Activated naive CD4-positive, alpha-beta T cell treated with anti-CD3 and anti-CD28 coated beads, Interleukin-2, amount 50 U/mL, for 24 hours (primary cell): ENCODE data around the gene SLAMF8.
A peak's percentile ranks its signal among the peaks of the same experiment; 100 is the strongest.

Experiments
- H3K27ac Mint-ChIP-seq: one replicate; pipeline ENCODE4 v1.8.0; 2021; ENCODE audit warnings: mild to moderate bottlenecking, mixed read lengths
- H3K27me3 Mint-ChIP-seq: one replicate; pipeline ENCODE4 v1.8.0; 2021; ENCODE audit warnings: mixed read lengths
- H3K36me3 Mint-ChIP-seq: one replicate; pipeline ENCODE4 v1.8.0; 2021; ENCODE audit warnings: mixed read lengths
- H3K4me1 Mint-ChIP-seq: one replicate; pipeline ENCODE4 v1.8.0; 2021; ENCODE audit warnings: mixed read lengths
- H3K4me3 Mint-ChIP-seq: one replicate; pipeline ENCODE4 v1.8.0; 2021; ENCODE audit warnings: mild to moderate bottlenecking, mixed read lengths
- H3K9me3 Mint-ChIP-seq: one replicate; pipeline ENCODE4 v1.8.0; 2021; ENCODE audit warnings: mixed read lengths

Gene SLAMF8

GRCh38 chr1:159851407-159851806, 24.7 kb downstream of the SLAMF8 start:
- Mint-ChIP-seq H3K4me3 (no peak overlapping the region), H3K36me3 (no peaks in the 10 kb centered on the region)

GRCh38 chr1:159853417-159854115, 26.9 kb downstream of the SLAMF8 start:
- H3K4me3 Mint-ChIP-seq = peak overlapping the region; percentile 86
- no peaks in the 10 kb centered on the region for H3K36me3 Mint-ChIP-seq
- no peaks in the 10 kb centered on the region for H3K9me3 Mint-ChIP-seq
- peaks cover 23% of the 10 kb centered on the region for H3K4me1 Mint-ChIP-seq
- H3K27me3 Mint-ChIP-seq = no peaks in the 10 kb centered on the region
- H3K27ac Mint-ChIP-seq = no peak overlapping the region

More at GRCh38 chr1:159851407-159851806, 24.7 kb downstream of the SLAMF8 start:
- Mint-ChIP-seq H3K27ac (no peak overlapping the region), H3K9me3 (no peaks in the 10 kb centered on the region), H3K27me3 (no peaks in the 10 kb centered on the region), H3K4me1 (peaks cover 23% of the 10 kb centered on the region)

- Mint-ChIP-seq H3K4me1 (peaks cover 23% of the 10 kb centered on the region), H3K27ac (peak overlapping the region; percentile 42), H3K9me3 (no peaks in the 10 kb centered on the region), H3K36me3 (no peaks in the 10 kb centered on the region), H3K4me3 (peak overlapping the region; percentile 86), H3K27me3 (no peaks in the 10 kb centered on the region)
Observed at GRCh38 chr1:159854116-159854692, 27.5 kb downstream of the SLAMF8 start.

- H3K27me3 Mint-ChIP-seq = no peaks in the 10 kb centered on the region
- no peaks in the 10 kb centered on the region for H3K9me3 Mint-ChIP-seq
- H3K4me3 Mint-ChIP-seq = peak overlapping the region; percentile 87
Observed at GRCh38 chr1:159854693-159855192, 28.1 kb downstream of the SLAMF8 start.

GRCh38 chr1:159855709-159856108, 29.0 kb downstream of the SLAMF8 start:
- Mint-ChIP-seq H3K27ac (no peak overlapping the region), H3K4me1 (peaks cover 23% of the 10 kb centered on the region), H3K27me3 (no peaks in the 10 kb centered on the region), H3K9me3 (no peaks in the 10 kb centered on the region), H3K4me3 (peak overlapping the region; percentile 37), H3K36me3 (no peaks in the 10 kb centered on the region)

More at GRCh38 chr1:159854693-159855192, 28.1 kb downstream of the SLAMF8 start:
- Mint-ChIP-seq H3K4me1 (peaks cover 23% of the 10 kb centered on the region), H3K27ac (peak overlapping the region; percentile 74), H3K36me3 (no peaks in the 10 kb centered on the region)

GRCh38 chr1:159856576-159856975, 29.9 kb downstream of the SLAMF8 start:
- peaks cover 20% of the 10 kb centered on the region for H3K4me1 Mint-ChIP-seq
- no peaks in the 10 kb centered on the region for H3K36me3 Mint-ChIP-seq
- peak overlapping the region; percentile 50 for H3K4me3 Mint-ChIP-seq
- H3K27me3 Mint-ChIP-seq = no peaks in the 10 kb centered on the region
- no peaks in the 10 kb centered on the region for H3K9me3 Mint-ChIP-seq
- H3K27ac Mint-ChIP-seq = no peak overlapping the region

GRCh38 chr1:159857889-159858288, 31.2 kb downstream of the SLAMF8 start:
- no peaks in the 10 kb centered on the region for H3K36me3 Mint-ChIP-seq
- no peak overlapping the region for H3K4me3 Mint-ChIP-seq
- H3K27me3 Mint-ChIP-seq = no peaks in the 10 kb centered on the region
- no peak overlapping the region for H3K27ac Mint-ChIP-seq
- H3K4me1 Mint-ChIP-seq = peaks cover 18% of the 10 kb centered on the region
- H3K9me3 Mint-ChIP-seq = no peaks in the 10 kb centered on the region

GRCh38 chr1:159859767-159860322, 33.2 kb downstream of the SLAMF8 start:
- H3K4me1 Mint-ChIP-seq = peaks cover 5% of the 10 kb centered on the region
- no peak overlapping the region for H3K4me3 Mint-ChIP-seq
- H3K9me3 Mint-ChIP-seq = no peaks in the 10 kb centered on the region
- H3K27me3 Mint-ChIP-seq = no peaks in the 10 kb centered on the region
- no peaks in the 10 kb centered on the region for H3K36me3 Mint-ChIP-seq
- H3K27ac Mint-ChIP-seq = no peak overlapping the region

GRCh38 chr1:159860456-159860855, 33.8 kb downstream of the SLAMF8 start:
- no peak overlapping the region for H3K27ac Mint-ChIP-seq
- H3K4me3 Mint-ChIP-seq = no peak overlapping the region
- peaks cover under 1% of the 10 kb centered on the region for H3K4me1 Mint-ChIP-seq
- H3K27me3 Mint-ChIP-seq = no peaks in the 10 kb centered on the region
- H3K36me3 Mint-ChIP-seq = no peaks in the 10 kb centered on the region
- no peaks in the 10 kb centered on the region for H3K9me3 Mint-ChIP-seq

GRCh38 chr1:159861218-159861617, 34.5 kb downstream of the SLAMF8 start:
- no peak overlapping the region for H3K27ac Mint-ChIP-seq

GRCh38 chr1:159862031-159862430, 35.4 kb downstream of the SLAMF8 start:
- Mint-ChIP-seq H3K4me1 (peaks cover 10% of the 10 kb centered on the region), H3K27me3 (no peaks in the 10 kb centered on the region), H3K27ac (no peak overlapping the region), H3K9me3 (no peaks in the 10 kb centered on the region), H3K4me3 (no peak overlapping the region), H3K36me3 (no peaks in the 10 kb centered on the region)

More at GRCh38 chr1:159861218-159861617, 34.5 kb downstream of the SLAMF8 start:
- no peaks in the 10 kb centered on the region for H3K36me3 Mint-ChIP-seq
- peaks cover 2% of the 10 kb centered on the region for H3K4me1 Mint-ChIP-seq
- no peak overlapping the region for H3K4me3 Mint-ChIP-seq
- no peaks in the 10 kb centered on the region for H3K9me3 Mint-ChIP-seq
- H3K27me3 Mint-ChIP-seq = no peaks in the 10 kb centered on the region

GRCh38 chr1:159862557-159862956, 35.9 kb downstream of the SLAMF8 start, which contains the start of gene VSIG8:
VSIG8 (minus strand) TSS chr1:159862657; CDS start chr1:159862521, 136 bp downstream.
- no peak within 1 kb of the TSS for H3K4me3 Mint-ChIP-seq
- no peaks in the 10 kb centered on the region for H3K27me3 Mint-ChIP-seq
- no peak within 1 kb of the TSS for H3K27ac Mint-ChIP-seq
- no peaks in the 10 kb centered on the region for H3K36me3 Mint-ChIP-seq
- peaks cover 11% of the 10 kb centered on the region for H3K4me1 Mint-ChIP-seq
- no peaks in the 10 kb centered on the region for H3K9me3 Mint-ChIP-seq

GRCh38 chr1:159864262-159864661, 37.6 kb downstream of the SLAMF8 start:
- H3K27ac Mint-ChIP-seq = no peak overlapping the region
- no peaks in the 10 kb centered on the region for H3K9me3 Mint-ChIP-seq
- H3K4me3 Mint-ChIP-seq = no peak overlapping the region
- no peaks in the 10 kb centered on the region for H3K36me3 Mint-ChIP-seq
- no peaks in the 10 kb centered on the region for H3K27me3 Mint-ChIP-seq
- H3K4me1 Mint-ChIP-seq = peaks cover 11% of the 10 kb centered on the region

GRCh38 chr1:159866066-159866465, 39.4 kb downstream of the SLAMF8 start:
- Mint-ChIP-seq H3K27me3 (no peaks in the 10 kb centered on the region), H3K36me3 (no peaks in the 10 kb centered on the region), H3K27ac (no peak overlapping the region), H3K4me3 (no peak overlapping the region), H3K9me3 (no peaks in the 10 kb centered on the region), H3K4me1 (peaks cover 11% of the 10 kb centered on the region)

- Mint-ChIP-seq H3K9me3 (no peaks in the 10 kb centered on the region), H3K4me1 (peaks cover 11% of the 10 kb centered on the region), H3K36me3 (peaks cover under 1% of the 10 kb centered on the region), H3K27ac (no peak overlapping the region), H3K27me3 (no peaks in the 10 kb centered on the region), H3K4me3 (no peak overlapping the region)
Observed at GRCh38 chr1:159866905-159867663, 40.4 kb downstream of the SLAMF8 start.
